NCI-H226 (cell line): ENCODE measurements around the gene RGS2.

Experiments used
- DNase-seq: peaks from one replicate; pipeline ENCODE4 v3.0.0-alpha.2; 2015

Gene RGS2

GRCh38 chr1:192797143-192797542 is 11.7 kb upstream of the RGS2 start:
- no peak for DNase-seq

GRCh38 chr1:192797891-192798290 is 10.9 kb upstream of the RGS2 start:
- DNase-seq: no peak

GRCh38 chr1:192801451-192801850 is 7.4 kb upstream of the RGS2 start:
- DNase-seq: no peak

- no peak for DNase-seq
These were observed 6.4 kb upstream of the RGS2 start for GRCh38 chr1:192802406-192802805.

GRCh38 chr1:192803501-192803900 is 5.3 kb upstream of the RGS2 start:
- DNase-seq: no peak

GRCh38 chr1:192805832-192806323 is 3.0 kb upstream of the RGS2 start:
- DNase-seq: peak; percentile 80

GRCh38 chr1:192807211-192808162 is 1.4 kb upstream of the RGS2 start:
- peak; percentile 24 for DNase-seq

- no peak for DNase-seq
These were observed 699 bp upstream of the RGS2 start for GRCh38 chr1:192808163-192808517.

- DNase-seq: no peak
These were observed 741 bp downstream of the RGS2 start for GRCh38 chr1:192809307-192810252.

GRCh38 chr1:192810253-192810880 is 1.5 kb downstream of the RGS2 start:
- no peak for DNase-seq

- no peak for DNase-seq
These were observed 2.2 kb downstream of the RGS2 start for GRCh38 chr1:192811006-192811405.

- no peak for DNase-seq
These were observed 2.9 kb downstream of the RGS2 start for GRCh38 chr1:192811594-192812239.

- no peak for DNase-seq
These were observed 3.8 kb downstream of the RGS2 start for GRCh38 chr1:192812420-192813209.

- DNase-seq: no peak
These were observed 6.0 kb downstream of the RGS2 start for GRCh38 chr1:192814805-192815204.

- DNase-seq: no peak
These were observed 8.4 kb downstream of the RGS2 start for GRCh38 chr1:192817246-192817645.

- no peak for DNase-seq
These were observed 12.5 kb downstream of the RGS2 start for GRCh38 chr1:192821296-192821695.

- no peak for DNase-seq
These were observed 15.7 kb downstream of the RGS2 start for GRCh38 chr1:192824511-192824910.

- DNase-seq: peak; percentile 55
These were observed 18.1 kb downstream of the RGS2 start for GRCh38 chr1:192826791-192827546.

GRCh38 chr1:192830595-192831246 is 21.9 kb downstream of the RGS2 start:
- DNase-seq: no peak

- peak; percentile 27 for DNase-seq
These were observed 23.0 kb downstream of the RGS2 start for GRCh38 chr1:192831706-192832355.
